ENCODE data around the gene ITGA6.
"Not testable (repeated sequence)": the region's sequence is repeated elsewhere in the genome, so short reads cannot be mapped to it uniquely, and the experiment has no call there.

Gene ITGA6

DNA sequence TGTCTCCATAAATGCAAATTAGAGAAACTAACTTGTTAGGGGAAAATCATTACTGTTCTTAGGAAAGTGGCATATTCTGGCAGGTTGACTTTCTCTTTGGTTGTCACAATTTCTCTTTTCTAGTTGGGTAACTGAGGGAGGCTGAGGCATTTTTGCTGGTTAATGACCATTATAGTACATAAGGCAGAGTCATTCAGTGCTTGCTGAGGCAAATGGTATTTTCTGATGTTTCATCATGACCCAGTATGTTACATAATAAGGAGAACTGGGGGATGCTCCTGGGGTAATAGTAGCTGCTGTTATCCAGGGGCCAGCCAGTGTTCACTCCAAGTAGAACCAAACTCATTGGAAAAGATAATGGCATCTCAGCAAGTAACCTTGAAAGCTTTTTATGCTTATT, 62.3 kb downstream of the ITGA6 start:
- ATAC-seq = no peak
- Mint-ChIP-seq H3K27ac (no peak overlapping the region), H3K36me3 (no peaks in the 10 kb centered on the region), H3K27me3 (no peaks in the 10 kb centered on the region), H3K9me3 (no peaks in the 10 kb centered on the region), H3K4me3 (no peak overlapping the region), H3K4me1 (peaks cover under 1% of the 10 kb centered on the region)

- ATAC-seq = peak; percentile 50
- Mint-ChIP-seq H3K27me3 (no peaks in the 10 kb centered on the region), H3K36me3 (no peaks in the 10 kb centered on the region), H3K4me3 (no peak overlapping the region), H3K4me1 (peaks cover 13% of the 10 kb centered on the region), H3K9me3 (no peaks in the 10 kb centered on the region), H3K27ac (peak overlapping the region; percentile 62)
Observed at GRCh38 chr2:172496160-172496608, 68.8 kb downstream of the ITGA6 start.

DNA sequence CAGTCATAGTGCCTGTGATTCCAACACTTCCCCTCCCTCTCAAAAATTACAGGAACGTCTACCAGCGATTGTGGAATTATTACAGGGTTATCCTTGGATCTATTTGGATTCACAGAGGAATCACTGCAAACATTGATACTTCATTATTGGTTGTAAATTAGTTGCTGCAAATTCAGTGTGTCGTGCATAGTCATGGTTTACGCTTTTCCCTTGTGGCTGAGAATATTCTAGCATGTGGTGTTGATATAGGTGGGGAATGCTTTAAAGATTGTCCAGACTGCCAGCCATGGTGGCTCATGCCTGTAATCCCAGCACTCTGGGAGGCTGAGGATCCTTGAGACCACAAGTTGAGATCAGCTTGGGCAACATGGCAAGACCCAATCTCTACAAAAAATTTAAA, 79.8 kb downstream of the ITGA6 start:
- no peak overlapping the region for H3K4me3 Mint-ChIP-seq
- H3K27ac Mint-ChIP-seq = peak overlapping the region; percentile 15
- peaks cover 39% of the 10 kb centered on the region for H3K4me1 Mint-ChIP-seq
- peaks cover 9% of the 10 kb centered on the region for H3K36me3 Mint-ChIP-seq
- no peak for ATAC-seq
- no peaks in the 10 kb centered on the region for H3K9me3 Mint-ChIP-seq
- H3K27me3 Mint-ChIP-seq = no peaks in the 10 kb centered on the region

GRCh38 chr2:172510088-172510487, 82.7 kb downstream of the ITGA6 start:
- ATAC-seq = peak; percentile 41
- Mint-ChIP-seq H3K27ac (no peak overlapping the region), H3K36me3 (peaks cover 9% of the 10 kb centered on the region), H3K4me1 (peaks cover 57% of the 10 kb centered on the region), H3K27me3 (no peaks in the 10 kb centered on the region), H3K9me3 (no peaks in the 10 kb centered on the region), H3K4me3 (peak overlapping the region; percentile 50)

GRCh38 chr2:172510548-172510947, 83.2 kb downstream of the ITGA6 start:
- Mint-ChIP-seq H3K4me3 (peak overlapping the region; percentile 50), H3K27me3 (no peaks in the 10 kb centered on the region), H3K27ac (no peak overlapping the region), H3K4me1 (peaks cover 57% of the 10 kb centered on the region), H3K9me3 (no peaks in the 10 kb centered on the region), H3K36me3 (peaks cover 9% of the 10 kb centered on the region)
- ATAC-seq = peak; percentile 66

DNA sequence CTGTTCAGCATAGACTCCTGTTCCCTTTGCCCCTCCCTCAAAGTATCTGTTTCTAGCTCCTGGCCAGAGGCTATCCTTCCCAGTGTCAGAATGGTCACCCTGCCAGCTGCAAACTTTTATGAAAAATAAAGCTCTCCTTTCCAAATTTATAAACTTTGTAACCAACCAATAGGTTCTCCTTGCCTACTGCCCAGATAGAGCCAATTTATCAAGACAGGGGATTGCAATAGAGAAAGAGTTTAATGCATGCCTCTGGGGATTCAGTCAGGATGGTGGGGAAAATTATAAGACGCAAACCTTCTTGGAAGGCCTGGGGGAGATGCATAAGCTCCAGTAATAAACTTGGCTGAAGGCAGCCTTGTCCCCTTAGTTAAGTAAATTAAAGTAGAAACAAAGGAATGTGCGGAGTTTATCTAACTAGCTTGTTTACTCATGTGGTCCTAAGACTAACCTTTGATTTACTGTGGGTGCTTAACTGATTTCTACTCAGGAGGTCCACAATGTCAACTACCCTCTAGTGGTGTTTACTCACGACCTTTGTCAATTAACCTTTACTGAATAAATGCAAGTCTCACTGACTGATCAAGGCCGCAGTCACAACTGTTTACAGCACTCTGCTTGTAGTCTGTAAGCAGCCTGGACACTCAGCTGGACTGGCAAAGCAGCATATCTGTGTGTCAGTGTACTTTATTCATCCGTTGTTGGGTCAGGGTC, 85.6 kb downstream of the ITGA6 start:
- Mint-ChIP-seq H3K36me3 (peaks cover 1% of the 10 kb centered on the region), H3K27me3 (no peaks in the 10 kb centered on the region), H3K4me1 (peaks cover 52% of the 10 kb centered on the region), H3K9me3 (no peaks in the 10 kb centered on the region), H3K4me3 (no peak overlapping the region), H3K27ac (no peak overlapping the region)
- no peak for ATAC-seq

DNA sequence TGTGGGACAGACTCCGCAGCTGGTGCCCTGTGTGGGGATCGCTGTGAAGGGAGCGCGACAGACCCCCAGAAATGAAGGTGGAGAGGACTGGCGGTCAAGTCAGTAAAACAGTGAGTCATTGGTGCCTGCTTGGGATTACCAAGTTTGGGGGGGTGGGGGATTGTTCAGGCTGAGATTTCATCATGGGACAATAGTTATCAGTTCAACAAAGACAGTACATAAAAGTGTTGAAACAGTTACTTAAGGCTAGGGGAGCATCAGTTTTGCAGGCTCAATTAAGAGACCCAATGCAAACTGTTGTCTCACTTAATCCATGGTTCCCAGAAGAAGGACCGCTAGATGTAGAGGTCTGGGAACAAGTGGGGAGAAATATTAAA, 86.1 kb downstream of the ITGA6 start:
- Mint-ChIP-seq H3K4me3 (no peak overlapping the region), H3K36me3 (no peaks in the 10 kb centered on the region)

DNA sequence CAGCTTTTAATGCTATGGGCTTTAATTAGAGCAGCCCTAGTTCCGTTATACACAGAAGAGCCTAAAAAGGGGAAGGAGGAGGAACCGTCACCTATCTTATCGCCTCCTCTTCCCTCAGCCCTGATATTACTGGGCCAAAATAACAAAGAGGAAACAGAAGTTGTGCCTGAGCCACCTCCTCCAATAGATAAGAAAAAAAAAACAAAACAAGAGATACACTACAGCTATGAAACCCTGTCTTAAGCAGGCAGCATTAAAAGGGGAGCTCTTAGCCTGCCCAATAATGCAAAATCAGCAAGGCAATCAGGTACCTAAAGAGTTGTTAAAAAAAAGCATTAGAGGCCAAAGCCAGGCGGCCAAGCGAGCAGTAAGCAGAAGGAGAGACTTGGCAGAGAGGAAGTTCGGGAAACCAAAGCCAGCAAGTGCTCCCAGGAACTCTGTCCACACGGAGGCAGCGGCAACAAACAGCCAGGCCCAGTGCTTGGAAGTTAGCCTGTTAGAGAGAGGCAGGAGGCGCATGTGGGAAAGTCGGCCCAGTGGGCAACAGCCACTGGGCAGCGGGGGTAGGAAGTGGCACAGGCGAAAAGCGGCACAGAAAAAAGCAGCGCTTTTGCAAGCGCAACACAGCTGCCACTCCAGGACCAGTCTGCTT, 86.7 kb downstream of the ITGA6 start:
- Mint-ChIP-seq H3K4me1 (peaks cover 41% of the 10 kb centered on the region), H3K36me3 (peaks cover 2% of the 10 kb centered on the region), H3K9me3 (peaks cover 2% of the 10 kb centered on the region), H3K27me3 (no peaks in the 10 kb centered on the region), H3K27ac (peak overlapping the region; percentile 53), H3K4me3 (peak overlapping the region; percentile 4)
- ATAC-seq = peak; percentile 68

More for the DNA sequence above, 86.1 kb downstream of the ITGA6 start:
- H3K4me1 Mint-ChIP-seq = peaks cover 46% of the 10 kb centered on the region
- peak overlapping the region; percentile 53 for H3K27ac Mint-ChIP-seq
- ATAC-seq = no peak
- no peaks in the 10 kb centered on the region for H3K27me3 Mint-ChIP-seq
- H3K9me3 Mint-ChIP-seq = no peaks in the 10 kb centered on the region

GRCh38 chr2:172516299-172516698, 88.9 kb downstream of the ITGA6 start:
- H3K9me3 Mint-ChIP-seq = peaks cover 10% of the 10 kb centered on the region
- H3K27ac Mint-ChIP-seq = no peak overlapping the region
- peaks cover 19% of the 10 kb centered on the region for H3K4me1 Mint-ChIP-seq
- no peak for ATAC-seq
- peaks cover 21% of the 10 kb centered on the region for H3K36me3 Mint-ChIP-seq
- no peaks in the 10 kb centered on the region for H3K27me3 Mint-ChIP-seq
- no peak overlapping the region for H3K4me3 Mint-ChIP-seq

DNA sequence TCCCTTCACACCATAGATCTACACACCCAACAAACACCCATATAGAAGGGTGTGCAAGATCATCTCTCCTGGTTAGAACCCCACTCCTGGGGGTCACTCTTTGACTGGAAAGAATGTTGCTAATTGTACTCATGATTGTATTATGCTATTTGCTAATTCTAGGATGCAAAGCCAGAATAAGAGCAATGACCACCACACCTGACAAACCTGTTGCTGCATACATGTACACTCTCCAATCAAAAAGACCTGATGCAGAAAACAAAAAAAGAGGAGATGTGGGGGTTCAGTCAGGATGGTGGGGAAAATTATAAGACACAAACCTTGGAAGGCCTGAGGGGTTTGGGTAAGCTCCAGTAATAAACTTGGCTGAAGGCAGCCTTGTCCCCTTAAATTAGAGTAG, 91.6 kb downstream of the ITGA6 start:
- Mint-ChIP-seq H3K4me1 (peaks cover 9% of the 10 kb centered on the region), H3K4me3 (no peak overlapping the region), H3K9me3 (peaks cover 10% of the 10 kb centered on the region), H3K27ac (no peak overlapping the region), H3K27me3 (no peaks in the 10 kb centered on the region), H3K36me3 (peaks cover 22% of the 10 kb centered on the region)
- ATAC-seq = no peak

DNA sequence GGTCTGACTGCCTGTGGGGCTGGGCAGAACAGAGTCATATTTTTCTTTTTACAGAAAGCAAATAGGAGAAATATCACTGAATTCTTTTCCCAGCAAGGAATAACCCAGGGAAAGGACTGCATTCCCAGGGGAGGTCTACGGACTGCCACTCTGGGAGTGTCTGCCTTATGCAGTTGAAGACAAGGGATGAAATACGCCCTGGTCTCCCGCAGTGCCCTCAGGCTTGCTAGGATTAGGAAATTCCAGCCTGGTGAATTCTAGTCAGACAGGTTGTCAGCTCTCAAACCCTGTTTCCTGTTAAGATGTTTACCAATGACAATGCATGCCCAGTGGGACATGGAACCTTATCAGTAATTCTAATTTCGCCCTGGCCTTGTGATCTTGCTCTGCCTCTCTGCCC, 98.2 kb downstream of the ITGA6 start:
- peaks cover 22% of the 10 kb centered on the region for H3K9me3 Mint-ChIP-seq

GRCh38 chr2:172531309-172531708, 103.9 kb downstream of the ITGA6 start:
- no peaks in the 10 kb centered on the region for H3K27me3 Mint-ChIP-seq
- no peak for ATAC-seq
- H3K9me3 Mint-ChIP-seq = peaks cover 22% of the 10 kb centered on the region
- H3K36me3 Mint-ChIP-seq = peaks cover 56% of the 10 kb centered on the region
- H3K4me1 Mint-ChIP-seq = no peaks in the 10 kb centered on the region
- H3K27ac Mint-ChIP-seq = no peak overlapping the region
- H3K4me3 Mint-ChIP-seq = no peak overlapping the region

More for the DNA sequence above, 98.2 kb downstream of the ITGA6 start:
- peaks cover 29% of the 10 kb centered on the region for H3K36me3 Mint-ChIP-seq
- no peaks in the 10 kb centered on the region for H3K27me3 Mint-ChIP-seq
- H3K4me1 Mint-ChIP-seq = no peaks in the 10 kb centered on the region
- H3K4me3 Mint-ChIP-seq = no peak overlapping the region
- no peak overlapping the region for H3K27ac Mint-ChIP-seq
- ATAC-seq = no peak

DNA sequence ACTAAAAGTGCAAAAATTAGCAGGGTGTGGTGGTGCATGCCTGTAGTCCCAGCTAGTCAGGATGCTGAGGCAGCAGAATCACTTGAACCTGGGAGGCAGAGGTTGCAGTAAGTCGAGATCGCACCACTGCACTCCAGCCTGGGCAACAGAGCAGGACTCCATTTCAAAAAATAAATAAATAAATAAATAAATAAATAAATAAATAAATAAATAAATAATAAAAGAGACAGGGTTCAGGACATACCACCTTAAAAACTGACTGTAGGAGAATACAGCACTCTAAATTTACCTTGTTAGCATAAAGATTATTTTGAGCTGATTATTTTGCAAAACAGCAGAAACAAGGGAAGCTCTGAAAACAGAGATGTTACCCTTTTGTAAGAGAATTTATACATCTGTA, 105.1 kb downstream of the ITGA6 start:
- Mint-ChIP-seq H3K36me3 (peaks cover 63% of the 10 kb centered on the region), H3K9me3 (peaks cover 22% of the 10 kb centered on the region)
- not testable (repeated sequence) for H3K4me1 Mint-ChIP-seq, H3K27me3 Mint-ChIP-seq, H3K27ac Mint-ChIP-seq, ATAC-seq, H3K4me3 Mint-ChIP-seq

- Mint-ChIP-seq H3K27me3 (no peaks in the 10 kb centered on the region), H3K27ac (no peak overlapping the region), H3K36me3 (peaks cover 63% of the 10 kb centered on the region), H3K9me3 (peaks cover 22% of the 10 kb centered on the region), H3K4me1 (no peaks in the 10 kb centered on the region), H3K4me3 (no peak overlapping the region)
- no peak for ATAC-seq
Observed at GRCh38 chr2:172533687-172534086, 106.3 kb downstream of the ITGA6 start.

DNA sequence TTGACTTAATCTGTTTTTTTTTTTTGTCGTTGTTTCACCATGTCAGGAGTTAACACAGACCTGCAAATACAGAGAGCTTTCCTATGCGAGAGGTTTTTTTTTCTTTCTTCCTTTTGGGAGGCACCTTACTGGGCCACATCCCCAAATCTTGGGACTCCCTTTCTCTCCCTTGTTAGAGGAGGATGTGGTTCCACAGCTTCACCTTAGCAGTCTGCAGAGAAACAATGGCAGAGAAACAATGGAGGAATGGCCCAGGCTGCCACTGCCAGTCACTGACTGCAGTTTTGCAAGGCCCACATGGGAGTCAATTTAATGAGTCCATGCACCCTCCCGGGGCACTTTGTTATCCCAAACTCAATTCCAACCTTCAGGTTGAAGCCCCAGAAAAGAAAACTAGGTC, 107.7 kb downstream of the ITGA6 start:
- H3K4me3 Mint-ChIP-seq = no peak overlapping the region
- H3K27ac Mint-ChIP-seq = no peak overlapping the region
- ATAC-seq = no peak
- no peaks in the 10 kb centered on the region for H3K27me3 Mint-ChIP-seq
- H3K4me1 Mint-ChIP-seq = no peaks in the 10 kb centered on the region
- H3K36me3 Mint-ChIP-seq = peaks cover 54% of the 10 kb centered on the region
- peaks cover 17% of the 10 kb centered on the region for H3K9me3 Mint-ChIP-seq

DNA sequence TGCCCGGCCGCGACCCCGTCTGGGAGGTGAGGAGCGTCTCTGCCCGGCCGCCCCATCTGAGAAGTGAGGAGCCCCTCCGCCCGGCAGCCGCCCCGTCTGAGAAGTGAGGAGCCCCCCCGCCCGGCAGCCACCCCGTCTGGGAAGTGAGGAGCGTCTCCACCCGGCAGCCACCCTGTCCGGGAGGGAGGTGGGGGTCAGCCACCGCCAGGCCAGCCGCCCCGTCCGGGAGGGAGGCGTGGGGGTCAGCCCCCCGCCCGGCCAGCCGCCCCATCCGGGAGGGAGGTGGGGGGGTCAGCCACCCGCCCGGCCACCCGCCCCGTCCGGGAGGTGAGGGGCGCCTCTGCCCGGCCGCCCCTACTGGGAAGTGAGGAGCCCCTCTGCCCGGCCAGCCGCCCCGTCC, 110.5 kb downstream of the ITGA6 start:
- Mint-ChIP-seq H3K36me3 (peaks cover 46% of the 10 kb centered on the region), H3K9me3 (peaks cover 18% of the 10 kb centered on the region)
- H3K27ac Mint-ChIP-seq, H3K4me3 Mint-ChIP-seq, H3K27me3 Mint-ChIP-seq, ATAC-seq, H3K4me1 Mint-ChIP-seq: not testable (repeated sequence)
